Activated T-helper 17 cell treated with anti-CD3 and anti-CD28 coated beads, Interleukin-2, amount 50 U/mL, for 72 hours (primary cell): ENCODE data around the gene ZNF575. TPM values are rescaled to one million over a fixed set of nuclear protein-coding genes. Genes with fewer than 3 reads are reported as not detected.

Source experiments
- ATAC-seq: fragments of 150-1000 bp; cut with Tn5 transposase; replicated peaks from 2 replicates; pipeline ENCODE4 v1.10.0; 2021; ENCODE audit warnings: mild to moderate bottlenecking, moderate library complexity
- H3K27ac Mint-ChIP-seq: one replicate; pipeline ENCODE4 v1.8.0; 2022; ENCODE audit warnings: mixed read lengths
- H3K27me3 Mint-ChIP-seq: one replicate; pipeline ENCODE4 v1.8.0; 2022; ENCODE audit warnings: mixed read lengths
- H3K36me3 Mint-ChIP-seq: one replicate; pipeline ENCODE4 v1.8.0; 2022; ENCODE audit warnings: low read depth, mild to moderate bottlenecking, mixed read lengths
- H3K4me1 Mint-ChIP-seq: one replicate; pipeline ENCODE4 v1.8.0; 2022; ENCODE audit warnings: mixed read lengths
- H3K4me3 Mint-ChIP-seq: one replicate; pipeline ENCODE4 v1.8.0; 2022; ENCODE audit warnings: mild to moderate bottlenecking, mixed read lengths
- H3K9me3 Mint-ChIP-seq: one replicate; pipeline ENCODE4 v1.8.0; 2022; ENCODE audit warnings: mixed read lengths
- total RNA-seq, 2 donors: library from RNA; stranded (reverse); gene quantifications; one replicate each; pipeline ENCODE4 v1.2.3, GENCODE V29; 2022

Gene ZNF575
- total RNA-seq, 2 donors from 2014 or later, result 0.86 to 1.7 TPM

GRCh38 chr19:43524922-43525835, 7.8 kb upstream of the ZNF575 start:
- H3K27ac Mint-ChIP-seq, result peak overlapping the region; percentile 85
- no peaks in the 10 kb centered on the region for H3K9me3 Mint-ChIP-seq
- peak; percentile 69 for ATAC-seq
- H3K36me3 Mint-ChIP-seq, result peaks cover 36% of the 10 kb centered on the region
- peaks cover 7% of the 10 kb centered on the region for H3K4me1 Mint-ChIP-seq
- H3K4me3 Mint-ChIP-seq, result peak overlapping the region; percentile 84
- no peaks in the 10 kb centered on the region for H3K27me3 Mint-ChIP-seq

- Mint-ChIP-seq H3K36me3 (peaks cover 32% of the 10 kb centered on the region), H3K27me3 (no peaks in the 10 kb centered on the region), H3K27ac (peak overlapping the region; percentile 85), H3K9me3 (no peaks in the 10 kb centered on the region), H3K4me1 (peaks cover 7% of the 10 kb centered on the region), H3K4me3 (peak overlapping the region; percentile 84)
- peak; percentile 38 for ATAC-seq
Observed at GRCh38 chr19:43525836-43526771, 6.9 kb upstream of the ZNF575 start.

GRCh38 chr19:43526884-43527859, 5.8 kb upstream of the ZNF575 start, which contains the start of gene ETHE1:
ETHE1 (minus strand) TSS chr19:43527201; CDS start chr19:43527177, 24 bp downstream.
- Mint-ChIP-seq H3K9me3 (no peaks in the 10 kb centered on the region), H3K27me3 (no peaks in the 10 kb centered on the region), H3K4me3 (peak within 1 kb of the TSS; percentile 84), H3K27ac (peak within 1 kb of the TSS; percentile 85), H3K4me1 (peaks cover 7% of the 10 kb centered on the region), H3K36me3 (peaks cover 24% of the 10 kb centered on the region)
- ATAC-seq, result peak; percentile 74

GRCh38 chr19:43527860-43528622, 4.9 kb upstream of the ZNF575 start:
- Mint-ChIP-seq H3K27ac (peak overlapping the region; percentile 9), H3K4me3 (peak overlapping the region; percentile 84), H3K36me3 (peaks cover 19% of the 10 kb centered on the region), H3K4me1 (peaks cover 7% of the 10 kb centered on the region), H3K27me3 (no peaks in the 10 kb centered on the region), H3K9me3 (no peaks in the 10 kb centered on the region)
- ATAC-seq, result peak; percentile 34

- peak overlapping the region; percentile 81 for H3K27ac Mint-ChIP-seq
- H3K27me3 Mint-ChIP-seq, result no peaks in the 10 kb centered on the region
- H3K36me3 Mint-ChIP-seq, result peaks cover 5% of the 10 kb centered on the region
- no peaks in the 10 kb centered on the region for H3K9me3 Mint-ChIP-seq
- ATAC-seq, result peak; percentile 8
- peaks cover 9% of the 10 kb centered on the region for H3K4me1 Mint-ChIP-seq
- H3K4me3 Mint-ChIP-seq, result peak overlapping the region; percentile 89
Observed at GRCh38 chr19:43532571-43532961, 422 bp upstream of the ZNF575 start.

GRCh38 chr19:43533546-43534304, 737 bp downstream of the ZNF575 start:
- H3K27me3 Mint-ChIP-seq, result no peaks in the 10 kb centered on the region
- peaks cover 9% of the 10 kb centered on the region for H3K4me1 Mint-ChIP-seq
- H3K36me3 Mint-ChIP-seq, result peaks cover 16% of the 10 kb centered on the region
- peak overlapping the region; percentile 87 for H3K27ac Mint-ChIP-seq
- H3K4me3 Mint-ChIP-seq, result peak overlapping the region; percentile 89
- ATAC-seq, result peak; percentile 81
- no peaks in the 10 kb centered on the region for H3K9me3 Mint-ChIP-seq

GRCh38 chr19:43534305-43534815, 1.4 kb downstream of the ZNF575 start:
- Mint-ChIP-seq H3K27ac (no peak overlapping the region), H3K36me3 (peaks cover 22% of the 10 kb centered on the region), H3K27me3 (no peaks in the 10 kb centered on the region), H3K9me3 (peaks cover 4% of the 10 kb centered on the region), H3K4me3 (peak overlapping the region; percentile 89), H3K4me1 (peaks cover 9% of the 10 kb centered on the region)
- ATAC-seq, result no peak

GRCh38 chr19:43534816-43535761, 2.1 kb downstream of the ZNF575 start:
- Mint-ChIP-seq H3K4me1 (peaks cover 9% of the 10 kb centered on the region), H3K4me3 (no peak overlapping the region), H3K27me3 (no peaks in the 10 kb centered on the region), H3K36me3 (peaks cover 29% of the 10 kb centered on the region), H3K9me3 (peaks cover 5% of the 10 kb centered on the region), H3K27ac (peak overlapping the region; percentile 11)
- no peak for ATAC-seq

- Mint-ChIP-seq H3K36me3 (peaks cover 63% of the 10 kb centered on the region), H3K4me1 (peaks cover 4% of the 10 kb centered on the region), H3K4me3 (no peak overlapping the region), H3K27me3 (no peaks in the 10 kb centered on the region), H3K9me3 (peaks cover 5% of the 10 kb centered on the region), H3K27ac (no peak overlapping the region)
- no peak for ATAC-seq
Observed at GRCh38 chr19:43538922-43539321, 5.9 kb downstream of the ZNF575 start.

- peaks cover 2% of the 10 kb centered on the region for H3K4me1 Mint-ChIP-seq
- H3K27me3 Mint-ChIP-seq, result no peaks in the 10 kb centered on the region
- no peak for ATAC-seq
- peaks cover 78% of the 10 kb centered on the region for H3K36me3 Mint-ChIP-seq
- peaks cover 5% of the 10 kb centered on the region for H3K9me3 Mint-ChIP-seq
- no peak overlapping the region for H3K4me3 Mint-ChIP-seq
- H3K27ac Mint-ChIP-seq, result no peak overlapping the region
Observed at GRCh38 chr19:43540381-43540780, 7.4 kb downstream of the ZNF575 start.

- peaks cover 80% of the 10 kb centered on the region for H3K36me3 Mint-ChIP-seq
- H3K4me3 Mint-ChIP-seq, result no peak overlapping the region
- no peak for ATAC-seq
- H3K9me3 Mint-ChIP-seq, result peaks cover 5% of the 10 kb centered on the region
- peak overlapping the region; percentile 50 for H3K27ac Mint-ChIP-seq
- H3K27me3 Mint-ChIP-seq, result no peaks in the 10 kb centered on the region
- no peaks in the 10 kb centered on the region for H3K4me1 Mint-ChIP-seq
Observed at GRCh38 chr19:43541920-43542650, 9.1 kb downstream of the ZNF575 start.
